Right renal cortex interstitium (tissue), 3 donors: ENCODE measurements around the gene THADA. TPM values are rescaled to one million over a fixed set of nuclear protein-coding genes. Genes with fewer than 3 reads are reported as not detected.
A peak's percentile ranks its signal among the peaks of the same experiment; 100 is the strongest.
"Not testable (repeated sequence)": the region's sequence is repeated elsewhere in the genome, so short reads cannot be mapped to it uniquely, and the experiment has no call there.

Source experiments
- DNase-seq, 3 donors: peaks; one replicate each; pipeline ENCODE4 v3.0.0-alpha.2; 2013; ENCODE audit warnings: low read depth in 3 of 3, low spot score in 2 of 3
- polyA plus RNA-seq, 3 donors: library from polyadenylated mRNA; unstranded; fragments of 120-200 nt; gene quantifications; one replicate each; pipeline ENCODE4 v1.2.1, GENCODE V29; 2013; ENCODE audit not compliant: insufficient read length in 3 of 3

The THADA gene
- polyA plus RNA-seq, 3 donors = 33.6 to 35.1 (median 34.5) TPM

DNA sequence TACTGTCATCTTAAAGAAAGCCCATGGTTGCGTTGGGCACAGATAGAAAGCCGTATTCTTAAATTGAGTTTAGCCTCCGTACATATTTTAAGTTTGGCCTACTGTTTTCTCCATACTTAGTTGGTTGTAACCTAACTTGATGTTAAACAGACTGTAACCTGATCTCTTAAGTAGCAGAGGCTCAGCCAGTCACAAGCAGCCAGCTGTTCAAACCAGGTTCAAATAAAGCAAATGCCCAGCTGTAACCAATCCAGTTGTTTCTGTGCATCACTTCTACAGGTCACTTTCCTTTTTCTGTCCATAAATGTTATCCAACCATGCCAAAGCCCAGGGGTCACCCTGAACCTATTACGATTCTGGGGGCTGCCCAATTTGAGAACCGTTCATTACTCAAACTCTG, 10.0 kb upstream of the THADA start:
- no peak for DNase-seq

DNA sequence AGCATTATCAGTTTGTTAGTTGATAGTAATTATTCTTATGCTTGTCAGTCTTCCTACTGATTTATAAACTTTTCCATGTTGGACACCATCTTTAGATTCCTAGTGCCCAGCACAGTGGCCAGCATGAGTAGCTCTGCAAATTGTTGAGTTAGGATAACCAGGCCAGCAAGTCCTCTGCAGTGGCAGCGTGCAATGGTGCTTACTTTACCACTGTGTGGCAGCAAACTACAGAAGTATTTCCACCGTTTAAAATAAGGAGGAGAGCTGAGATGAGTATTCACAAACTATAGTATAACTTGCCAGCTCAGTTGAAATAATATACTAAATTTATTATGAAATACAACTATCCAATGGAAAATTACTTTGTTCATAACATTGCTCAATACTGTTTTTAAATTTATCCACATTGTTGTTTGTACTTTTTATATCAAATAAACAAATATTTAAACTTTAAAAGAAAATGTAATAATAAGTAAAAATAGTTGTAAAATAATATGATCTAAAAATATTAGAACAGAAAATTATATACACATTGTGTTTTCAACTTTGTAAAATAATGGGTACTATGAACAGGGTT, 9.3 kb upstream of the THADA start:
- no peak for DNase-seq

DNA sequence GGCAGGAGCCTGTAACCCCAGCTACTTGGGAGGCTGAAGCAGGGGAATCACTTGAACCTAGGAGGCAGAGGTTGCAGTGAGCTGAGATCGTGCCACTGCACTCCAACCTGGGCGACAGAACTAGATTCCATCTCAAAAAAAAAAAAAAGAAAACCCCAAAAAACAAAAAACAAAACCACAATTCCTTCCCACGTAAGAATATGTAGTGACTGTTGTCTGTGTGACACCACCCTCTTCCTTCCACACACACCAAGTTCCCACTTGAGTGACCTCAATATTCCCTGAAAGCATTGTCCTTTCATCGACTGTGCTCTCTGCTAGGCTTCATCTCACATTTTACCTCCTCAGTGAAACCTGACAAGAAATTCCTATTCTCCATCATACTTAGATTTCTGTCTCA, 8.8 kb upstream of the THADA start:
- DNase-seq = no peak

DNA sequence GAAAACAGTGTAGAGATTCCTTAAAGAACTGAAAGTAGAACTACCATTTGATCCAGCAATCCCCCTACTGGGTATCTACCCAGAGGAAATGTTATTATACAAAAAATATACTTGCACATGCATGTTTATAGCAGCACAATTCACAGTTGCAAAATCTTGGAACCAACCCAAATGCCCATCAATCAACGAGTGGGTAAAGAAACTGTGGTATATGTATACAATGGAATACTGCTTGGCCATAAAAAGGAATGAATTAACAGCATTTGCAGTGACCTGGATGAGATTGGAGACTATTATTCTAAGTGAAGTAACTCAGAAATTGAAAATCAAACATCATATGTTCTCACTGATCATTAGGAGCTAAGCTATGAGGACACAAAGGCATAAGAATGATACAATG, 4.8 kb upstream of the THADA start:
- not testable (repeated sequence) for DNase-seq

DNA sequence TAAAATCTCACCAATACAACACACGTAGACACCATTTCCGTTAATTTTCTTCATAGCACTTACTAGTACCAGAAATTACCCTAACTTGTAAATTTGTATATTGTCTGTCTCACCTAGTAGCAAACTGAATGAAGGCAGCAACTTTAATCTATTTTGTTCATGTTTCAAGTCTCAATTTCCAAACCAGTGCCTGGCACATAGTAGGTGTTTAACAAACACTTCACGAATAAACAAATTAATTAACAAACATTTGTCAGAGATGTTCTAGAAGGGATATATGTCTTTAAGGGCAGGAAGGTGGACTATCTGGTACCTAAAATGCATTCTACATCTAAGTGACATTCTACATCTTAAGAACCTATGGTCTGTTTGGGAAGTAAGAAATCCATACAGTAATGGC, 963 bp downstream of the THADA start:
- DNase-seq = no peak

DNA sequence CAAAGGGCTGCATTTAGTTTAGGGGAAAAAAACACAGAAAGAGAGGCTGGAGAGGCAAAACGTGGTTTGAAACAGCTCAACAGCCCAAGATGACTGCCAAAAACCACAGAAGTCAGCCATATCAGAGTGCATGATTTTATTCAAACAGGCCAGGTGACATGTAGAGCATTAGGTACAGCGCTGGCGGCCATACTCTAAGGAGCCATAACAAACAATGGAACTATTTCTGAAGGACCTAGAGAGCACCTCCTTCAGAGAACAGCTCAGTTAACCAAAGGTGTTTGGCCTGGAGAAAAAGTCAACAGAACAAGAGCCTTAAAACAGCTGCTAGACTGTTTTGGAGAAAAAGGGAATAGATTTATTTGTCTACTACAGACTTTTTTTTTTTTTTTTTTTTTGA, 2.6 kb downstream of the THADA start:
- DNase-seq = no peak

DNA sequence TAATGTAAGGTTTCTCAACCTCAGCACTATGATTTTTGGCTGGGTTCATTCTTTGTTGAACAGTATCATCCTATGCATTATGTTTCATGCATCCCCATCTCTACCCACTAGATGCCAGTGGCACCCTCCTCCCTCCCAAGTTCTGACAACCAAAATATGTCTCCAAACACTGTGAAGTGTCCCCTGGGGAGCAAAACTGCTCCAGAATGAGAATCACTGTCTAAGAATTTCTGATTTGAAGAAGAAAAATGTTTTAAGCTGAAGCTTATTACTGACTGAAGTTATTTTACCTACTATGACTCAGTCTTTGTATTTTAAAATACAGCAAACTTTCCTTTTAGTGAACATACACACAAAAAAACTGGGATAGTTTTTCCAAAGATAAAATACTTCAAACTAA, 3.4 kb downstream of the THADA start:
- DNase-seq = no peak

DNA sequence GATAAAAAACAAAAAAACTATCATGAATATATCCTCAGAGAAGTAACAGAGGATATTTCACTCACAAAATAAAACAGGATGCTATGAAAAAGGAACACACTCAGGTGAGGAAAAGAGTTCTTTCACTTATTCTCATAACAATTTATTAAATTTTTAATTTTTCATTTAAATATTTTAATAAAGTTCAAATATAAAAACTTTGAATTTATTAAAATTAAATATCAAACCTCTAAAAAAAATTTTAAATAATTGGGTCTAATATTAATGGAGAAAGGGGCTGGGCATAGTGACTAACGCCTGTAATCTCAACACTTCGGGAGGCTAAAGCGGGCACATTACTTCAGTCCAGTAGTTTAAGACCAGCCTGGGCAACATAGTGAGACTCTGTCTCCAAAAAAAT, 10.1 kb downstream of the THADA start:
- DNase-seq = no peak

DNA sequence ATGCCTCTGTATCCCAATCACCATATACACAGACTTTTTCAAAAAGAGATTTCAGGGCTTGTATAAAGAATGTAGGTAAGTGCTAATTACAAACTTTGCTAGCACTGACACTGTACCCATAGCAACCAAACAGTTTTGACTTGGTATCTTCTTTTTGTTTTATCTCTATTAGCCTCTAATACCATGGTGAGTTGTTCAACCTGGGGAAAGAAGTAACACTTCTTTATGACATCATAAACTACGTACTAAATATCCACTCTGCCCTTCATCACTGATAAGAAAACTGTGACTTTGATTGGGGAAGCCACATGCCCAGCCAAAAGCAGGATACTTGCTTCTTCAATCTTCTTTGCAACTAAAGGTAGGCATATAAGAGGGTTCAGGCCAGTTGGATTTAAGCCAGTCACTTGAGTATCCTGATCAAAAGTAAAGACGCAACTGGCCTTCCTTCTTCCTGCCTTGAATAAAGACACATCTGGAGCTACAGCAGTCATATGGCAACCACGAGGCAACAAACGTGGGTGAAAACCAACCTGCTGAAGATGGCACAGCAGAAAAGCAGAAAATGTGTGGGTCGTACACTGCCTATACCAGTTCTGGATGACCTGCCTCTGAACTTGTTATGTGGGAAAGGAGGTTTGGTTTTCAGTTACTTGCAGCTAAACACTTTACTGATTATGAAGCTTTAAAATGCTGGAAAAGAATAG, 16.4 kb downstream of the THADA start:
- DNase-seq = no peak

DNA sequence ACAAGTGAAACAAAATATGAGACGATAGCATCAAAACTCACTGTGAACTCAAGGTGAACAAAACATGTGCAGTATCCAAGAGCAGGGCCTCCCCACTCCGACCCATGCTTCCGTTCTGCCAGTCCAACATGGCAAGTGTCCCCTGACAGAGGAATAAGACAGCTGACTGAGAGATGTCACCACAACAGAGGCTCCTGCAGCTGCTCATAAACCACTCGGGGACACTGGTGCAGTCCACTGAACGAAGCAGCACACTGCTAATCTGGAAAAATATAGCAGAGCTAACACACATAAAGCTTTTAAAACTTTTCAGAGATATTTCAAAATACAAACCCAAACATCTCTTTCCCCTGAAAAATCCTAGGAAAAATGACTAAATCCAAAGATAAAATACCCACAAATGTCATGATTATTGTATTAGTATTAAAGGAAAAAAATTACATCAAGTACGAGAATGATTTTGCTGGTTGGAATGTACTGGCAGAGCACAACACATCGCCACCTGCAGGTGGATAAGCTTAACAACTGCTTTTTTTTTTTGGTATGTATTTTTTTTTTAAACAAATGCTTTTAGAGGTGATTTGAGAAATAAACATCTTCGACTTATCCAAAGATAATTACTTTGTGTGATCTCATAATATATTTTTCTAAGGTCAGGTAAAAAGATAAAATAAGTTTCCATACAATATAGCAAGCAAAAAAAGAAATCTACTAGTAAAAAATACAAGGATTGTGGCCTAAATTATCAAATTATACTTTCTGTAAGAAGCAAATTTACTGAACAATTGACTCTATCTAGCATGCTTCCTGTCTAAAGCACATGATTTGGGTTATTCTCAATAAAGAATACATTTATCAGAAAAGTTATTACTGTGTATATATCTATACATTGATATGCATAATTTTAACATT, 18.6 kb downstream of the THADA start:
- peak in 1 of 3 donors; percentile 26 for DNase-seq

DNA sequence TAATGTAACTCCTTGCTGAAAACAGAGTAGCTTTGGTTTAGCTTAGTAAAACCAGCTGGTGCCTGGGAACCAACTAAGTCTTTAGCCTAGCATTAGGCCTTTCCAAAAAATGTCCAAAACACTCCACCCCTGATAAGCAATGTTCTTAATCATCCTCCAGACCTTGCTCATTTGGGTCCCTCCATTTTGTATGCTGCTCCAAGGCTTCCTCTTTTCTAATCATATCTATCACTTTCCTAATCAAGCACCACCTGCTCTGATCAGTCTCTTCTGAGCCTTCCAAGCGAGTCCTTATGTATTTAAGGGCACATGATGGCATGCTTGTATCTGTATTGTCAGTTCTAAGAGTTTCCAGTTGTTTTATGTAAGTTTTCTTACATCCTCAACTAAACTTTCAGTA, 23.6 kb downstream of the THADA start:
- no peak for DNase-seq

DNA sequence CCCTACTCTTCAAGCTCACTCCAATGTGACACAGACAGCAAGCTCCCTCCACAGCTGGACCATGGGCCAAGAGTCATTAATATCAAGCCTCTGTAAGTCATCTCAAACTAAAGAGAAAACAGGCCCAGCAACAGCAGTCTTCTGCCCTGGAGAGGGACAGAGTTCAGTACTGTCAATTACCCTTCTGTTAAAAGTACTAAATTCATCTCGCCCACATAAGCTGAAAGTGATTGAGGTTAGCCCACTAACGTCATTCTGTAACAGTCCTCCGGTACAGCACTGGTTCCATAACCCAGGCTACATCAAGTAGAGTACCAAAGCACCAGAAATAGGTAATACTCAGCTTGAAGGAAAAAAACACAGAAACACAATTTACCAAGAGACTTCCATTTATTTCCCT, 25.9 kb downstream of the THADA start:
- DNase-seq = no peak

DNA sequence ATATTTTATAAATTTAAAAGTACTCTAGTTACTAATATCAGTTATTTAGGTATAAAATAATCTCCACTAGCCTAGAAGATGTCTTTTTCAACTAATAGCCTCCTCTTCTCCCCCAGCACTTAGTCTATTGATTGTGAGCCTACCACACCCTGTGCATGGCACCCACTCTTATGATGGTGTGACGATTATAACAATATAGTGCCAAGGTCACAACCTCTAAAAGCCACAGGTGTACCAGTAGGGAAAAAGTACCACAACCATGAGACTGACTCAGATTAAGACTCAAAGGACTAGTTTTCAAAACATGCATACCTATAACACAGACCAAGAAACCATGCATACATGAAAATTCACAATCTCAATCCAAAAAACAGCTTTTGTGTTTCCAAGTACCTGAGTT, 27.6 kb downstream of the THADA start:
- no peak for DNase-seq

DNA sequence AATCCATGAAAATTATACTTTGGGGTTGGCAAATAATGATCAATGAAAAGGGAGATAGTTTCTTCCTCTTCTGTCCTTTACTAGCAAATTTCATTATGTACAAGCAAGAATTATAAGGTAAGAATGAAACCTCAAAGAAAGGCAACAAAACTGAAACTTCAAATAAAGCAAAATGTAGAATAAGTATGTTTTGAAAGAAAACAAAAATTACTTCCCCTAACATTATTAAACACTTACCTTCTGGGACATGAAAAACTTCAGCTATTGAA, 29.4 kb downstream of the THADA start:
- DNase-seq = no peak

DNA sequence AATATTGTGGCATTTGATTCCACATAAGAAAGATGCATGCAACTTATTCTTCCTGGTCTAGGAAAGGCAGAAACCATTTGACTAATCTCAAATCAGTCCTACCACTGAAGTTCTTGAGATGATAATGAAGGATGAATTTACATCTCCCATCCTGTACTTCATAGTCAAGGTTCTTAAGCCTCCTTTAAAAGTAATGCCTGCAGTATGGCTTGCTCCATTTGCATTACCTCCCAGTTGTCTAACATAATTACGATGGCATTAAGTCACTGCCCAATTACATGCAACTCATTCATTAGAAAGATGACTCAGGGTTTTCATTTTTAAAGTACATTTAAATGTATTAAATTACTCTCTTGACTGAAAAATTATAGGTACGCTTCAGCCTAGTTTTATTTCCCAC, 32.2 kb downstream of the THADA start:
- DNase-seq = no peak

DNA sequence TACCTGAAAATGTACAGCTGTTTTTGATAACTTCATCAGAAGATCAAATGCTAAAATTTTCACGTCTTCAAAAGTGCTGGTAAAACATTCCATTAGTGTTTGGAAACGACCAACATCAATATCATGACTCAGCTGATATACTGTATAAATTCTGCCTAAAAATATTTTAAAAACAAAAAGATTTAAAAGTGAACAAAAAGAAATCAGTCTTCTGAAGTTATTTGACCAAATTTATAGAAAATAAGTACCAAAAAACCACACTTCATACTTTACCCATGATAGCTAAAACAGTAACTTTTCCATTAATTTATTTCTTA, 35.6 kb downstream of the THADA start:
- DNase-seq = no peak

DNA sequence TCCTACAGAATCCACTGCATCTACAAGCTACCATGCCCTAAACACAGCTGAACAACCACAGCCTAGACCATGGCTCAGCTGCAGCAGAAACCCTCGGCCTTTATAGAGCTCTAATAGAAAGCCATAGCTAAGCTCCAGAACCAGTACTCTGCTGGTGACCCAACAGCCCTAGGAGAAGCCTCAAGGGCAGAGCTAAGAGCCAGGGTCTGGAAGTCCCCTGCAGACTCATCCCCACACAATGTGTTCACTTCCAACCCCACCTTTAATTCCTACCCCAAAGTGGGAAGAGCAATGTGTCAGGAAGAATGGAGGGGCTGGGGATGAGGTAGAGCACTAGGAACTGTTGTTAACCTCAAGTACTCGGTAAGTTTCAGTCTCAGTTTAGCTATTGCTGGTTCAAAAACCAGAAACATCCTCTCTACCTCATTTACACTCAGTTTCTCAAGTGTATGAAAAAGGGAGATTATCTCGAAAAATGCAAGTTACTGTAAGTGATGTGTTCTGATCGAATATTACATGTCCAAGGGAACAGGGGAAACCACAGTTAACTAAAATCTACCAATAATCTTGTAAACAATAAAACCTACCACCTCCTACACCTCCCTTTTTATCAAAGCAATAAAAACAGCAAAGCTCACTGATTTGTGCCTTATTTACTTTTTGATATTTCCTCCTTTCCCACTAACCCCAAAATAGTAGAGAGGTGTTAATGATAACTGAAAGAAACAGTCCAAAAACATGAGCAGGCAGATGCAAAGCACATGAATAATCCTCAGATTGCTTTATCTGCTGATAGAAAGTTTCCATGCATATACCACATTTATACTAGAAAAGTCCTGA, 36.2 kb downstream of the THADA start:
- no peak for DNase-seq

DNA sequence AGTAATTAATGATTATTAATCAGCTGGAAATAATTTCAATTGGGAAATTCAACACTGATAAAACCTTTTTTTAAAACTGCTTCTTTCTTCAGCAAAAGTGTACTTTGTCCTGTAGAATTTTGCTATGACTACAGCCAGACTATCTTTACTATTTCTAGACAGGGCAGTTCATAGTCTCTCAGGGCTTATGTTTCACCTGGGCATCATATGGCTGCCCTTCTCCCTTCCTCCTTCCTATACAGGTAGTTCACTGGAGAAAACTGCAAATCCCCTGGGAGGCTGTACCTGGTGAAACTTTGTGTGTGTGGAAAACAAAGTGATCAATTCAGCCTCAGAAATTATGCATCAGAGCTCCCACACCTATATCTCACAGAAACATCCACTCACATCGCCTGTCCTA, 38.6 kb downstream of the THADA start:
- DNase-seq = no peak

DNA sequence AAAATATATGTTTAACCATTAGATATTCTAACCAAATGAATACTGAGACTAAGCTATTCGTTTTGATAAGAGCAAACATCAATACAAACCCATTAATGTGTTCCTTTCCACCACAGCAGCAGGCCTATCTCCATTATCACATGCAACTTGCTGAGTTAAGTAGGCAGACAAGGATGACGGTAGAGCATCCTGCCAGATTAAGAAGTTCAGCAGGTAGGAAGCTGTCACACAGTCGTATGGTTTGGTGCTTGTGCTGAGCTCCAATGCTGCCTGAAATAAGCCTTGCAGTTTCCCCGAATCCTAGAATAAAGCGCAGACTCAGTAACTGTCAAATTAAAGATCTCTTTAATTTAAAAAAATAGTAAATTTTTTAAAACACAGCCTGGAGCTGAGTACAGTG, 39.6 kb downstream of the THADA start:
- DNase-seq = no peak

DNA sequence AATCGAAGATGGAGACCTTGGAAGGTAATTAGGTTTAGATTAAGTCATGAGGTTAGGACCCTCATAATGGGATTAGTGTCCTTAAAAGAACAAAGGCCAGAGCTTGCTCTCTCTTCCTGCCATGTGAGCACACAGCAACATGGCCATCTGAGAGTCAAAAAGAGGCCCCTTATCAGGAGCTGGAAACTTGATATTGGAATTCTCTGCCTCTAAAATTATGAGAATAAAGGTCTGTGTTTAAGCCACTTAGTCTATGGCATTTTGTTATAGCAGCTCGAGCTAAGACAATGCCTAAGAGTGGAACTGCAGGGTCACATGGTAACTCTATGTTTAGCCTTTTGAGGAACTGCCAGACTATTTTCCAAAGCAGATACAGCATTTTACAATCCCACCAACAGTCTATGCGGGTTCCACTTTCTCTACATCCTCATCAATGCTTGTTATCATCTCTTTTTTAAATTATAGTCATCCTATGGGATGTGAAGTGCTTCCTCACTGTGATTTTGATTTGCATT, 42.4 kb downstream of the THADA start:
- DNase-seq = no peak

DNA sequence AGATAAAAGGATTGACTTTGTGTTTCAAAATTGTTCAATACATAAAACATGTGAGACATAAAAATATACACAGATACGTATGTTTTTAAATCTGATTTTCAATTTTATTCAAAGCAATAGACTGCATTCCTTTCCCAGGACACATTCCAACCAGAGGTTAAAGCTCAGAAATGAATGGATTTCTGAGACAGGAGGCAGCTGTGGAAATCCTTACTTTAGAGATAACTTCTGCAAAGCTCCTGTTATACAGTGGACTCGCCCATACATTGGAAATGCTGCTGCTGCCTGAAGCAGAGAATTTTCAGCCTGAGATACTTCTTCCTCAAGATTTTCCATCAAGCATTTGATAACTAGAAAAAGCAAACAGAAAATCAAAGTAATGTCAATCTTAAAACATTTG, 43.8 kb downstream of the THADA start:
- no peak for DNase-seq
